OCI-LY1 (cell line): Measurements from ENCODE around the gene DYNLL1.

Experiments used
- CTCF ChIP-seq: fragments of 200-600 bp; sonication (generic), shearing (Covaris generic); IDR thresholded peaks from 2 replicates; pipeline ENCODE4 v1.5.1; 2017; ENCODE audit warnings: mild to moderate bottlenecking, antibody characterized with exemption, low read length, moderate library complexity, mixed read lengths
- EZH2 ChIP-seq: fragments of 200-600 bp; sonication (generic), shearing (Covaris generic); IDR thresholded peaks from 2 replicates; pipeline ENCODE4 v1.8.0; 2017; ENCODE audit warnings: borderline replicate concordance, mixed run types, mild to moderate bottlenecking, antibody characterized with exemption, low read length, moderate library complexity, mixed read lengths

- TF ChIP-seq CTCF (no peak), EZH2 (no peak)
Observed at GRCh38 chr12:120473807-120474615, 21.9 kb upstream of the DYNLL1 start.
